H1 (cell line): Measurements from ENCODE around the gene IQCH. TPM values are rescaled to one million over a fixed set of nuclear protein-coding genes. Genes with fewer than 3 reads are reported as not detected.

Experiments used
- CTCF ChIA-PET: fragments of 300-600 bp; sonication (Branson Sonifier 250); formaldehyde crosslinking; loops from one replicate; lab custom pipeline; 2021; ENCODE audit not compliant: partially characterized antibody; lab: Charles Lee
- POLR2A ChIA-PET: fragments of 300-600 bp; sonication (Branson Sonifier 250); formaldehyde crosslinking; loops from one replicate; lab custom pipeline; 2021; ENCODE audit warnings: inconsistent platforms; ENCODE audit not compliant: partially characterized antibody; lab: Charles Lee
- DNase-seq, 2 experiments: peaks; one replicate each; pipeline versions ENCODE4 v3.0.0 to v3.0.0-alpha.2; 2010 to 2022; ENCODE audit warnings: low spot score in 2 of 2, low read depth in 1 of 2, mixed read lengths in 1 of 2
- FAIRE-seq: peaks from 2 replicates; lab custom pipeline; 2011; peaks lifted over from hg19 to GRCh38; lab: Jason Lieb, UNC
- H2AFZ ChIP-seq: 2 replicates; pipeline ENCODE4 v1.8.1; 2012; ENCODE audit warnings: low read length, inconsistent platforms
- H2AK5ac ChIP-seq: 2 replicates; pipeline ENCODE4 v1.6.1; 2013; ENCODE audit warnings: low read depth, low read length
- H2BK120ac ChIP-seq: replicated peaks from 2 replicates; pipeline ENCODE3; 2013; ENCODE audit warnings: low read depth, low read length, inconsistent platforms
- H2BK12ac ChIP-seq: 2 replicates; pipeline ENCODE4 v1.6.1; 2013; ENCODE audit warnings: low read depth, low read length
- H2BK15ac ChIP-seq: 2 replicates; pipeline ENCODE4 v1.6.1; 2013; ENCODE audit warnings: low read length
- H2BK20ac ChIP-seq: 2 replicates; pipeline ENCODE4 v1.6.1; 2013; ENCODE audit warnings: low read length
- H2BK5ac ChIP-seq: 2 replicates; pipeline ENCODE4 v1.6.1; 2013; ENCODE audit warnings: low read depth, low read length
- H3K14ac ChIP-seq: 2 replicates; pipeline ENCODE4 v1.6.1; 2013; ENCODE audit warnings: inconsistent platforms; ENCODE audit not compliant: insufficient read length
- H3K18ac ChIP-seq: 2 replicates; pipeline ENCODE4 v1.6.1; 2013; ENCODE audit warnings: low read length; ENCODE audit errors: extremely low read depth
- H3K23ac ChIP-seq: 2 replicates; pipeline ENCODE4 v1.6.1; 2013; ENCODE audit warnings: inconsistent platforms; ENCODE audit not compliant: insufficient read length
- H3K23me2 ChIP-seq: 2 replicates; pipeline ENCODE4 v1.6.1; 2013; ENCODE audit warnings: low read depth, low read length
- H3K27ac ChIP-seq: 2 replicates; pipeline ENCODE4 v1.6.1; 2011; ENCODE audit warnings: low read depth, low read length, inconsistent platforms
- H3K27me3 ChIP-seq, 4 experiments: replicated peaks in 1 of 4; 1 replicate in 1 of 4; 2 replicates in 3 of 4; pipeline versions ENCODE4 v1.6.1 to v1.8.1; 2011 to 2013; ENCODE audit warnings: low read length in 3 of 4, mild to moderate bottlenecking in 3 of 4, inconsistent platforms in 2 of 4, mixed read lengths in 2 of 4, moderate library complexity in 1 of 4; ENCODE audit not compliant: control insufficient read depth in 3 of 4, insufficient read depth in 3 of 4; ENCODE audit errors: extremely low read depth in 1 of 4
- H3K36me3 ChIP-seq, 4 experiments: 2 replicates each; pipeline versions ENCODE4 v1.6.1 to v1.8.1; 2011 to 2013; ENCODE audit warnings: mild to moderate bottlenecking in 4 of 4, low read length in 3 of 4, moderate library complexity in 2 of 4, control low read depth in 1 of 4, inconsistent platforms in 1 of 4; ENCODE audit not compliant: insufficient read depth in 4 of 4, control insufficient read depth in 2 of 4
- H3K4ac ChIP-seq: replicated peaks from 2 replicates; pipeline ENCODE3; 2013; ENCODE audit warnings: low read length, low read depth, mixed read lengths, inconsistent platforms; ENCODE audit not compliant: insufficient read length
- H3K4me1 ChIP-seq, 4 experiments: replicated peaks in 1 of 4; 1 replicate in 1 of 4; 2 replicates in 3 of 4; pipeline versions ENCODE4 v1.6.1 to v1.8.1; 2011 to 2013; ENCODE audit warnings: low read length in 3 of 4, inconsistent platforms in 2 of 4, mixed read lengths in 1 of 4; ENCODE audit not compliant: insufficient read depth in 4 of 4, control insufficient read depth in 3 of 4
- H3K4me2 ChIP-seq, 2 experiments: 2 replicates each; pipeline versions ENCODE4 v1.6.1 to v1.8.1; 2011 to 2013; ENCODE audit warnings: low read depth in 2 of 2, low read length in 2 of 2, control low read depth in 1 of 2, inconsistent platforms in 1 of 2, mild to moderate bottlenecking in 1 of 2; ENCODE audit not compliant: insufficient read depth in 1 of 2
- H3K4me3 ChIP-seq, 4 experiments: fragments of 200-600, 300-600 bp in 1 of 4; sonication (generic), shearing (Covaris generic), sonication (Bioruptor Twin) in 1 of 4; 2 replicates each; pipeline versions ENCODE4 v1.5.1 to v1.8.1; 2011 to 2016; ENCODE audit warnings: low read length in 4 of 4, low read depth in 3 of 4, control low read depth in 2 of 4, inconsistent platforms in 2 of 4, mild to moderate bottlenecking in 2 of 4, mixed read lengths in 1 of 4, moderate library complexity in 1 of 4; ENCODE audit not compliant: insufficient read depth in 2 of 4; ENCODE audit errors: extremely low read depth in 1 of 4
- H3K56ac ChIP-seq: replicated peaks from 2 replicates; pipeline ENCODE3; 2013; ENCODE audit warnings: low read depth, mild to moderate bottlenecking, mixed read lengths, low read length, inconsistent platforms; ENCODE audit not compliant: insufficient read length
- H3K79me1 ChIP-seq: 2 replicates; pipeline ENCODE4 v1.6.1; 2013; ENCODE audit warnings: low read depth, low read length, control low read depth
- H3K79me2 ChIP-seq, 2 experiments: 2 replicates each; pipeline versions ENCODE4 v1.6.1 to v1.8.1; 2012 to 2013; ENCODE audit warnings: low read length in 2 of 2, mild to moderate bottlenecking in 2 of 2, inconsistent platforms in 1 of 2; ENCODE audit not compliant: insufficient read depth in 2 of 2, control insufficient read depth in 1 of 2
- H3K9ac ChIP-seq, 4 experiments: replicated peaks in 1 of 4; 1 replicate in 1 of 4; 2 replicates in 3 of 4; pipeline versions ENCODE4 v1.6.1 to v1.8.1; 2011 to 2013; ENCODE audit warnings: low read depth in 3 of 4, low read length in 3 of 4, control low read depth in 2 of 4, mild to moderate bottlenecking in 2 of 4, moderate library complexity in 2 of 4, inconsistent platforms in 1 of 4; ENCODE audit errors: extremely low read depth in 1 of 4
- H3K9me3 ChIP-seq, 2 experiments: 2 replicates each; pipeline versions ENCODE4 v1.6.1 to v1.8.1; 2012 to 2013; ENCODE audit warnings: mild to moderate bottlenecking in 2 of 2, moderate library complexity in 2 of 2, control low read depth in 1 of 2, inconsistent platforms in 1 of 2, low read depth in 1 of 2, low read length in 1 of 2, mixed read lengths in 1 of 2; ENCODE audit not compliant: insufficient read depth in 2 of 2
- H4K20me1 ChIP-seq, 2 experiments: replicated peaks in 1 of 2; 2 replicates each; pipeline versions ENCODE3 to v1.8.1; 2011 to 2013; ENCODE audit warnings: inconsistent platforms in 2 of 2, low read length in 2 of 2, mild to moderate bottlenecking in 1 of 2; ENCODE audit not compliant: insufficient read depth in 2 of 2, control insufficient read depth in 1 of 2
- H4K5ac ChIP-seq: 2 replicates; pipeline ENCODE4 v1.6.1; 2013; ENCODE audit warnings: low read length, low read depth, mixed read lengths, inconsistent platforms; ENCODE audit not compliant: insufficient read length
- H4K8ac ChIP-seq: 2 replicates; pipeline ENCODE4 v1.8.0; 2013; ENCODE audit warnings: mild to moderate bottlenecking, moderate library complexity, low read length, inconsistent platforms; ENCODE audit not compliant: insufficient read depth; ENCODE audit errors: extremely low read depth
- H4K91ac ChIP-seq: replicated peaks from 2 replicates; pipeline ENCODE3; 2013; ENCODE audit warnings: low read length, mixed read lengths, inconsistent platforms; ENCODE audit not compliant: insufficient read length
- CREB1 ChIP-seq: IDR thresholded peaks from 2 replicates; pipeline ENCODE4 v1.6.1; 2012; ENCODE audit warnings: inconsistent platforms
- MAFK ChIP-seq: IDR thresholded peaks from 2 replicates; pipeline ENCODE4 v1.6.1; 2012; ENCODE audit warnings: low read depth, mild to moderate bottlenecking, improper control_type of control experiment, low read length
- POU5F1 ChIP-seq: IDR thresholded peaks from 2 replicates; pipeline ENCODE4 v1.6.1; 2011; ENCODE audit warnings: low read depth, mild to moderate bottlenecking, low read length, moderate library complexity
- RBBP5 ChIP-seq: IDR thresholded peaks from 2 replicates; pipeline ENCODE4 v1.7.1; 2012; ENCODE audit warnings: low read depth, mild to moderate bottlenecking, inconsistent platforms, low read length, moderate library complexity, borderline replicate concordance
- SUZ12 ChIP-seq: fragments of 200-600 bp; sonication (generic); IDR thresholded peaks from 2 replicates; pipeline ENCODE4 v1.6.1; 2012; ENCODE audit warnings: mild to moderate bottlenecking, inconsistent platforms, low read length, moderate library complexity, mixed read lengths
- ZNF274 ChIP-seq: IDR thresholded peaks from 2 replicates; pipeline ENCODE4 v1.7.0; 2012; ENCODE audit warnings: low read length, borderline replicate concordance; ENCODE audit errors: extremely low read depth
- WGBS, 2 experiments: shearing (Covaris generic) in 1 of 2; methylation state at CpG; one replicate each; pipeline versions ENCODE4 v1.1.6 to v1.1.7; 2013 to 2015; ENCODE audit warnings: low lambda C conversion rate in 2 of 2, mixed read lengths in 2 of 2, inconsistent platforms in 1 of 2, low coverage in 1 of 2, missing lambda C conversion rate in 1 of 2; ENCODE audit not compliant: insufficient replicate concordance in 2 of 2, insufficient coverage in 1 of 2, insufficient read length in 1 of 2; ENCODE audit errors: extremely low coverage in 1 of 2, missing lambda C conversion rate in 1 of 2; 5-methylcytosine and 5-hydroxymethylcytosine counted together
- polyA plus RNA-seq, 7 experiments: library from polyadenylated mRNA; depleted of rRNA in 3 of 7; stranded (reverse) in 5 of 7; unstranded in 2 of 7; fragments of >200 nt in 5 of 7; fragments of 200-250 nt in 2 of 7; gene quantifications; 1 replicate in 5 of 7; 2 replicates in 1 of 7; 4 replicates in 1 of 7; pipeline versions ENCODE4 v1.2.1 to v1.2.3, GENCODE V29; 2011 to 2013; ENCODE audit warnings: missing spikeins in 2 of 7, mixed read lengths in 2 of 7
- total RNA-seq: library from RNA; stranded (reverse); fragmentation: NEBNext Ultra II Directional; extraction: Animal tissue kit (Norgen Biotek cat#: 25700); gene quantifications from 2 replicates; pipeline ENCODE4 v1.2.1, GENCODE V29; 2021
- TF ChIP-seq, protein P1 (sequence below): IDR thresholded peaks from 2 replicates; pipeline ENCODE4 v1.6.1; 2011; ENCODE audit warnings: low read length, improper control_type of control experiment

IQCH gene
- total and polyA plus RNA-seq, 2 of the 8 experiments (the other 6 are each of a cell fraction or from before 2014, with no cell fraction given), result 0.60 to 1.9 TPM

DNA sequence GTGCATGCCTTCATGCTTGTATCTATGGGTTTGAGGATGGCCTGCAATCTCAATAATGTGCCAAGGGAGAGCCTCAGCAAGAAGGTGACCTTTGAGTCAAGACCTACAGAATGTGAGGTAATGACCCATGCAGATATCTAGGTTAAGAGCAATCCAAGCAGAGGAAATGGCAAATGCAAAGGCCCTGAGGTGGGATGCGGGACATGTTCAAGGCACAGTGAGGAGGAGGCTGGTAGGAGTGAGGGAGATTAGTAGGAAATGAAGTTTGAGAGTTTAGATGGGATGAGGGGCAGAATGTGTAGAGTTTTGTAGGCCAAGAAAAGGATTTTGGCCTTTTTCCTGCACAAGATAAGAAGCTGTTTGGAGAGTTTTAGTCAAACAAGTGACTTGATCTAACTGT is 283.2 kb downstream of the IQCH start:
- H3K27ac ChIP-seq, result no peak overlapping the region
- WGBS, 2 experiments, result 71% methylated on average over 1 of the region's 1 CpG; no CpG with 5 or more reads in 1 of the 2 experiments
- H3K56ac ChIP-seq, result no peak overlapping the region
- no peak overlapping the region for H3K9ac ChIP-seq
- POLR2A ChIA-PET, result interaction anchor here (2.3 kb wide), 1 partner anchor 17 kb away, joined by 8 read pairs; the partner anchor contains the start of gene C15orf61
- H2BK12ac ChIP-seq, result no peak overlapping the region
- no peaks in the 10 kb centered on the region for H3K79me1 ChIP-seq
- no peak for FAIRE-seq
- H3K79me2 ChIP-seq, result no peaks in the 10 kb centered on the region
- H3K9me3 ChIP-seq, result no peaks in the 10 kb centered on the region
- no peak overlapping the region for H2AK5ac ChIP-seq
- H3K27me3 ChIP-seq, result no peaks in the 10 kb centered on the region
- H3K4me3 ChIP-seq, result no peak overlapping the region
- no peak overlapping the region for H2BK15ac ChIP-seq
- no peak overlapping the region for H3K14ac ChIP-seq
- CTCF ChIA-PET, result no interaction called here
- no peak overlapping the region for H4K91ac ChIP-seq
- no peaks in the 10 kb centered on the region for H3K4me1 ChIP-seq
- DNase-seq, result no peak
- H4K20me1 ChIP-seq, result no peaks in the 10 kb centered on the region
- no peak overlapping the region for H3K18ac ChIP-seq
- H4K5ac ChIP-seq, result no peak overlapping the region
- TF ChIP-seq, protein P1, sequence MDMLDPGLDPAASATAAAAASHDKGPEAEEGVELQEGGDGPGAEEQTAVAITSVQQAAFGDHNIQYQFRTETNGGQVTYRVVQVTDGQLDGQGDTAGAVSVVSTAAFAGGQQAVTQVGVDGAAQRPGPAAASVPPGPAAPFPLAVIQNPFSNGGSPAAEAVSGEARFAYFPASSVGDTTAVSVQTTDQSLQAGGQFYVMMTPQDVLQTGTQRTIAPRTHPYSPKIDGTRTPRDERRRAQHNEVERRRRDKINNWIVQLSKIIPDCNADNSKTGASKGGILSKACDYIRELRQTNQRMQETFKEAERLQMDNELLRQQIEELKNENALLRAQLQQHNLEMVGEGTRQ, result no peak
- TF ChIP-seq ZNF274 (no peak), MAFK (no peak), CREB1 (no peak), POU5F1 (no peak), RBBP5 (no peak), SUZ12 (no peak)
- H2BK20ac ChIP-seq, result no peak overlapping the region
- no peak overlapping the region for H2BK120ac ChIP-seq
- no peak overlapping the region for H4K8ac ChIP-seq
- peaks cover 6% of the 10 kb centered on the region; the same call in 1 of the 2 replicates for H3K23me2 ChIP-seq
- H2AFZ ChIP-seq, result no peak overlapping the region
- H3K4me2 ChIP-seq, result no peak overlapping the region
- H3K36me3 ChIP-seq, result no peaks in the 10 kb centered on the region
- no peak overlapping the region for H3K4ac ChIP-seq
- H3K23ac ChIP-seq, result no peak overlapping the region
- no peak overlapping the region for H2BK5ac ChIP-seq
